NK-92 (cell line): ENCODE results near the gene MEGF8.

Experiments used
- DNase-seq: peaks from one replicate; lab custom pipeline; 2025; ENCODE audit not compliant: unreplicated experiment; lab: John Stamatoyannopoulos, UW

The MEGF8 gene

GRCh38 chr19:42353341-42354015 is 28.0 kb downstream of the MEGF8 start:
- DNase-seq, result no peak

GRCh38 chr19:42355896-42356295 is 30.5 kb downstream of the MEGF8 start:
- no peak for DNase-seq

- DNase-seq, result no peak
These were observed 31.3 kb downstream of the MEGF8 start for GRCh38 chr19:42356686-42357085.

GRCh38 chr19:42357290-42357689 is 31.9 kb downstream of the MEGF8 start:
- DNase-seq, result no peak

GRCh38 chr19:42360787-42361544 is 35.5 kb downstream of the MEGF8 start:
- no peak for DNase-seq

- DNase-seq, result no peak
These were observed 36.1 kb downstream of the MEGF8 start for GRCh38 chr19:42361545-42361910.

- no peak for DNase-seq
These were observed 36.9 kb downstream of the MEGF8 start for GRCh38 chr19:42362342-42362741.

GRCh38 chr19:42362891-42363440 is 37.5 kb downstream of the MEGF8 start:
- DNase-seq, result no peak

GRCh38 chr19:42363614-42364346 is 38.3 kb downstream of the MEGF8 start:
- no peak for DNase-seq

- no peak for DNase-seq
These were observed 41.2 kb downstream of the MEGF8 start for GRCh38 chr19:42366673-42367072.

GRCh38 chr19:42367929-42368328 is 42.5 kb downstream of the MEGF8 start:
- no peak for DNase-seq

GRCh38 chr19:42368360-42368759 is 42.9 kb downstream of the MEGF8 start:
- no peak for DNase-seq

- no peak for DNase-seq
These were observed 43.3 kb downstream of the MEGF8 start for GRCh38 chr19:42368765-42369164.

GRCh38 chr19:42369433-42370067 is 44.1 kb downstream of the MEGF8 start:
- DNase-seq, result no peak

GRCh38 chr19:42370068-42370520 is 44.7 kb downstream of the MEGF8 start:
- DNase-seq, result no peak

GRCh38 chr19:42370626-42371175 is 45.3 kb downstream of the MEGF8 start:
- DNase-seq, result no peak

GRCh38 chr19:42374826-42375376 is 49.5 kb downstream of the MEGF8 start:
- DNase-seq, result no peak

- no peak for DNase-seq
These were observed 50.2 kb downstream of the MEGF8 start for GRCh38 chr19:42375415-42376176.

- DNase-seq, result no peak
These were observed 50.7 kb downstream of the MEGF8 start for GRCh38 chr19:42376177-42376555.
